HG03460 (cell line): ENCODE results near the gene MSANTD3.
A peak's percentile ranks its signal among the peaks of the same experiment; 100 is the strongest.
"Not testable (repeated sequence)": the region's sequence is repeated elsewhere in the genome, so short reads cannot be mapped to it uniquely, and the experiment has no call there.

Source experiments
- ATAC-seq: cut with Tn5 transposase; IDR thresholded peaks from one replicate; pipeline ENCODE4 v1.9.1; 2021; ENCODE audit not compliant: unreplicated experiment

MSANTD3 gene, protein sequence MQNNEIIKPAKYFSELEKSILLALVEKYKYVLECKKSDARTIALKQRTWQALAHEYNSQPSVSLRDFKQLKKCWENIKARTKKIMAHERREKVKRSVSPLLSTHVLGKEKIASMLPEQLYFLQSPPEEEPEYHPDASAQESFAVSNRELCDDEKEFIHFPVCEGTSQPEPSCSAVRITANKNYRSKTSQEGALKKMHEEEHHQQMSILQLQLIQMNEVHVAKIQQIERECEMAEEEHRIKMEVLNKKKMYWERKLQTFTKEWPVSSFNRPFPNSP

DNA sequence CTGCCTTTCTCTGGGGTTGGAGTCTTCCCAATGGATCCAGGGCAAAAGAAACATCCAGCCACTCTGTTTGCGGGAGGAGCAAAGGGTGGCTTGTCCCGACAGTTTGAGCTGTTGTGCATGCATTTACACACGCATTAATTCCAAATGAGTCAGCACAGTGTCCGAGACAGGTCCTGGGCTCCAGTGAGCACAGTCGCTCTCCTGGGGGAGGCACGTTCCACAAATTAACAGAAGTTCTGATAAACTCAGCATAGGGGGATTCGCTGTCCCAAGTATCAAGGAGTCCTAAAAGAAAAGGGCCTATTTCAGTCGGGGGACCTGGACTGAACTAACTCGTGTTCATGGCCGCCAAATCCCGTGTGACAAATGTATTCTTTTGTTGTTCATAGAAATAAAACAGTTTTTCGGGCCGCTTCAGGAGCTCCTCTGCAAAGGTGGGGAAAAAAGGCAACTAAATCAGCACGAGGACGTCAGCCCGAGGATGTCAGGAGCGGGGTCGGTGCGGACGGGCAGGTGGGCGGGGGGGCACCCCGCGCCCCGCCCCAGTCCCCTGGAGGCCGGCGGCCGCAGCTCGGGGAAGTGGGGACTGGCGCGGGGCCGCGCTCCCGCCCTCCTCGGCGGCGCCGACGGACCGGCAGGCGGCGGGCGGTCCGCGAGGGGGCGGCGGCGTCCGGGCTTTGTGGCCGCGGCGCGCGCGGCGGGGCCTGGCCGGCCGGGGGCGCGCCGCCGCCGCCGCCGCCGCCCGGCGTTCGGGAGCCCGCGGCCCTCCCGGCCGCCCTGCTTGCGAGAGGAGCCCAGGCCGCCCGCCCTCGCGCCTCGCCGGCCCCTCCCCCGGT, at the start of gene MSANTD3:
TSS of gene MSANTD3 (plus strand) at position 614 of the 836 bp plus-strand sequence. CDS start 14,796 bp downstream, outside the sequence.
- peak; percentile 58 for ATAC-seq

DNA sequence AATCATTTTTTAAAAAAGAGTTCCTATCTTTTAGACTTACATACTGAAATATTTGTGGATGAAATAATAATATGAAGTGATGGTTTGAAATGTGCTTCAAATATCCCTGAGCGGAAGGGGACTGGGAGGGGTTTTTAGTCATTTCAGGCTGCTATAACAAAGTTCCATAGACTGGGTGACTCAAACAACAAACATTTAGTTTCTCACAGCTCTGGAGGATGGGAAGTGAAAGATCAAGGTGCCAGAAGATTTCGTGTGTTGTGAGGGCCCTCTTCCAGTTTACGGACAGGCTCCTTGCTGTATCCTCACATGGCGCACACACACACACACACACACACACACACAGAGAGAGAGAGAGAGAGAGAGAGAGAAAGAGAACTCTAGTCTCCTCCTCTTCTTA, 47.1 kb upstream of the MSANTD3 start:
- no peak for ATAC-seq

DNA sequence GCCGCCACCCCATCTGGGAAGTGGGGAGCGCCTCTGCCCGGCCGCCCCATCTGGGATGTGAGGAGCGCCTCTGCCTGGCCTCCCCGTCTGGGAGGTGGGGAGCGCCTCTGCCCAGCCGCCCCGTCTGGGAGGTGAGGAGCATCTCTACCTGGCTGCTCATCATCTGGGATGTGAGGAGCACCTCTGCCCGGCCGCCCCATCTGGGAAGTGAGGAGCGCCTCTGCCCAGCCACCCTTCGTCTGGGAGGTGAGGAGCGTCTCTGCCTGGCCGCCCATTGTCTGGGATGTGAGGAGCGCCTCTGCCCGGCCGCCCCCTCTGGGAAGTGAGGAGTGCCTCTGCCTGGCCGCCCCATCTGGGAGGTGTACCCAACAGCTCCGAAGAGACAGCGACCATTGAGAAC, 34.0 kb upstream of the MSANTD3 start:
- ATAC-seq, result not testable (repeated sequence)

DNA sequence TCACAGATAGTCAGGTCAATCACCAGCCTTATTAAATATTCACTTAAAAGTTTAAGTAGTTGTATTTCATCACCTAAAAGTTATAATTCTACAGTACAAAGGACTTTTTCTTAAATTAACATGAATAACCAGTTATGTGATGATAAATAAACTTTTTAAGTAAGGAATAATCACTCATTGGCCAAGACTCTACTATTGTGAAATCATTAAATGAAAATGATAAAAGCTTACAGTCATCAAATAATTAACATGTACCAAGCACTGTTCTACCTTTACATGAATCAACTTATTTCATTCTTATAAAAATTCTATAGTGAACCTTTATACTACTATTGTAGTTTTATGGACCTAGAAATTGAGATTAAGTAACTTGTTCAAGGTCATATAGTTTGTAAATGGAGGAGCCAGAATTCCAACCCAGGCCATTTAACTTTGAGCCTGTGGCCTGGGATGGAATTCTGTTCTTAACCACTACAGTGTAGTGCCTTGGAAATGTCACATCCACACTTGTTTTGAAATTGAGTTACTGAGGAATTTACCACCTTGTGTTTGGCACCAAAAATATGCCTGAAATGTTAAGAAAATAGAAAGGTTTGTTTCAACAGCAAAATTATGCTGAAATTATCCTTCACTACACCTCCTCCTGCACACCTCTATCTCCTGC, 32.8 kb upstream of the MSANTD3 start:
- ATAC-seq, result no peak

DNA sequence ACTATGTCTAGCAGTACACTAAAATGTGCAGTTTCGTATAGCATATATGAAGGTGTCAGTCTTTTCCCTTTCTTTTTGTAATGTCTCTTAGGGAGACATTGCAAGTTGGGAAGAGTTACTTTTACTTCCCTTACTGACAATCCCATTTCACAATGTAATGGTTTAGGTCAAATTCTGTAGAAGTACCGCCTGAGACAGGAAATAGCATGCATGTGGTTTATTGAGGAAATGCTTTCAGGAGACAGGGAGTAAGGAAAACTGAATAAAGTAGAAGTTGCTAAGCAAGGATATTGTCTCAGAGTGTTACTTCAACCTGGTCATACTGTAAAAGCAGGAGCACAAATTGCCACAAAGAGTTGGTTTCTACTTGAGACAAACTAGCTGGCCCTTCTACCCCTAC, 32.1 kb upstream of the MSANTD3 start:
- ATAC-seq, result no peak

DNA sequence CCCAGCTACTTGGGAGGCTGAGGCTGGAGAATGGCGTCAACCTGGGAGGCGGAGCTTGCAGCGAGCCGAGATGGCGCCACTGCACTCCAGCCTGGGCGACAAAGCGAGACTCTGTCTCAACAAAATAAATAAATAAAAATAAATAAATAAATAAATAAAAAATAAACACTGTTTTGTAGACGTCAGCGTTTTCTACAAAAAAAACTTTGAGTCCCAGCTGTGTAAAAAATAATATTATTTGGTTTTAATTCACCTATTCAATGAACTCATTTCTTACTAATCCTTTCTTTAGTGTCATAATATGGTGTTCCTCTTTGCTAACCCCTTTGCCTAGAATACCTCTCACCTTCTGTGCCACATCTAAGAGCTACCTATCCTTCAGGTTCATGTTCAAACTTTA, 30.2 kb upstream of the MSANTD3 start:
- ATAC-seq, result no peak

DNA sequence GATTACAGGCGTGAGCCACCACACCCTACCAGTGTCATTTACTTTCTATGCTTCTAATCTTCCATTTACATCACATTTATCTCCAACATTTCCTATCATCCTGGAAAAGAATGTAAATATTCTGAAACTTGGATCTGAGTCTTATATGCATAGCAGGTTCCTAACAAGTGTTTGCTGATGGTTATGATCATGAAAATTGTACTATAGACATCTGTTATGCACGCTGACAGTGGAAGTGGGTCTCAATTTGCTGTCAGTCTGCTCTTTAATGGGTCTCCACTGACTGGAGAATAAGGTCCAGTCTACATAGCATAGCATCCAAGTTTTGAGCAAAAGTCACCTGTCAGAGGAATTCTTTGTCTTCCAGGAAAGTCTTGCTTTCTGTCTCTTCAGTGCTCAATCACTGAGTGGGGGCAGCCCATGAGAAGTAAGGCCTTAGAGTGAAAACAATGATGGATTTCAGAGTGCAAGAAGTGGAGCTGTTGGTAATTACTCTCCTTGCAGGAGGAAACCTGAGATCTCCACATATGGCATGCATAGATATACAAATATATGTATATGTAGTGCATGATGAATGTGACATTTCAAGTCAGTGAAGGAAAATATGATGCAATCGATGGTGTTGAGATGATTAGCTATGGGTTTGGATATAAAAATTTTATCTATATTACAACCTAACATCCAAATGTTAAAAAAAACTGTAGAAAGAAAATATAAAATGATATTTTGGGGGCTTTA, 29.2 kb upstream of the MSANTD3 start:
- no peak for ATAC-seq

DNA sequence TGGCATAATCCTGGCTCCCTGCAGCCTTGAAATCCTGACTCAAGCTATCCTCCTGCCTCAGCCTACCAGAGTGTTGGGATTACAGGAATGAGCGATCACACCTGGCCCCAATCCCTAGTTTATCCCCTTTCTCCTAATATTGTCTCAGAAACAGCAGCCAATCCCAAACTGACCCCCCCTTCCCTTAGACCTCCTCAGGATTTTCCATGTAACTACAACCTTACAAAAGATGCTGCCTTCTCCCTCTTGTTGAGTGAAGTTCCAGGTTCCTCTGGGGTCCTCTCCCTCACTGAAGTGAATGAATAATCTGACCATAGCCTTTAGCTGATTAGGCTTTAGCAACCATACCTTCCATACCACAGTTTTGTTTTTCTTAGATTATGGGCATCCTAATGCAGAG, 25.9 kb upstream of the MSANTD3 start:
- ATAC-seq, result no peak

DNA sequence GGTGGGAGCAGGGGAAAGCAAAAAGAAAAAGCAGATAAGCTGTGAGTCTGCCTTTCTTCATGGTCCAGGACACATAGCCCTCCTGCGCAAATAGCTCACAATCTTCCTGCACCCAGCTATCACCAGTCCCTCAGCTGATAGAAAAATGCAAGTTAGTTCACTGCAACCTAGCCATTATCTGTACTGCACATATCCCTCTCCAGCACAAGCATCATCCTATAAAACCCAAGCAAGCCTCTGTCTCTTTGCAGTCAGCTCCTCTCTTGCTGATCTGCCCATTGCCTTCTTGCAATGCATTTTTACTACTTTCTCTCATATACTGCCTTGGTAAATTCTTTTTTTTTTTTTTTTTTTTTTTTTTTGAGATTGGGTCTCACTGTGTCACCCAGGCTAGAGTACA, 20.0 kb upstream of the MSANTD3 start:
- ATAC-seq, result no peak

DNA sequence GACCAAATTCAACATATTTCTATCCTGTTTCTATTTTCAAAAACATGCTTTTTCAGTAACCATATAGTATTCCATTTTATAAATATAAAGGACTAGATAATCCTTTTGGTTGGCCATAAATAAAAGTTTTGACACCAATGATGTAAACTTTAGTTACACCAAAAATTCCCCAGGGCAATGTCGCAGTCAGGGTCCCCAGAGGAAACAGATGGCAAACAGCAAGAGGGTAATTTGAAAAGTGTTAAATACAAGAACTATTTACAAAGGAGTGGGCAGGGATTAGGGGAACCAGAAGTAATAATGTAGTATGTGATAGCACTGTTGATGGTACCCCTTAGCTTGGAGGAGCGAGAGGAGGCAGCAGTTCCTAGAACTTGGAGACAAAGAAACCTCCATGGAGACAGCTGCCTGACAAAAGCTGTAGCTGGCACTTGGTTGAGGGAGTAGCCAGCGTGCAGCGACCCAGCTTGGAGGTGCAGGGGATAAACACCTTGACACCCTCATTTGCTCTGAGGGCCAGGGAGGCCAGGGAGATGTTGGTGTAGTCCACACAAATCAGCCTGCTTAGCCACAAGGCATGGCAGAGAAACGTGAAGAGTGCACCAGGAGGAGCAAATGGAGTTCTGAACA, 18.3 kb upstream of the MSANTD3 start:
- no peak for ATAC-seq

DNA sequence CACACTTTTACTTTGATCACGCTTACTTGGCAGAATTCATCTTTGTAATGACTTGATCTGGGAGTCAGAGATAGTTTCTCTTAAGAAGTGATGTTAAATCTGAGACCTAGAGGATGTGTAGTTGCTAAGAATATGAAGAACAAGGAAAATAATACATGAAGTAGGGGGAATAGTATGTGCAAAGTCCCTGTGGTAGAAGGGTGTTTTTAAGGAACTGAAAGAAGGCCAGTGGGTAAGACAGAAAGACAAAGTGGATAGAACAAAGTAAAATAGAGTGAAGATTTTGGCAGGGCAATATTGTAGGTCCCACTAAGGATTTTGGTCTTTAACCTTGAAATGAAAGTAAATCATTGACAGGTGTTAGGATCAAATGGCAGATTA, 17.8 kb upstream of the MSANTD3 start:
- no peak for ATAC-seq

DNA sequence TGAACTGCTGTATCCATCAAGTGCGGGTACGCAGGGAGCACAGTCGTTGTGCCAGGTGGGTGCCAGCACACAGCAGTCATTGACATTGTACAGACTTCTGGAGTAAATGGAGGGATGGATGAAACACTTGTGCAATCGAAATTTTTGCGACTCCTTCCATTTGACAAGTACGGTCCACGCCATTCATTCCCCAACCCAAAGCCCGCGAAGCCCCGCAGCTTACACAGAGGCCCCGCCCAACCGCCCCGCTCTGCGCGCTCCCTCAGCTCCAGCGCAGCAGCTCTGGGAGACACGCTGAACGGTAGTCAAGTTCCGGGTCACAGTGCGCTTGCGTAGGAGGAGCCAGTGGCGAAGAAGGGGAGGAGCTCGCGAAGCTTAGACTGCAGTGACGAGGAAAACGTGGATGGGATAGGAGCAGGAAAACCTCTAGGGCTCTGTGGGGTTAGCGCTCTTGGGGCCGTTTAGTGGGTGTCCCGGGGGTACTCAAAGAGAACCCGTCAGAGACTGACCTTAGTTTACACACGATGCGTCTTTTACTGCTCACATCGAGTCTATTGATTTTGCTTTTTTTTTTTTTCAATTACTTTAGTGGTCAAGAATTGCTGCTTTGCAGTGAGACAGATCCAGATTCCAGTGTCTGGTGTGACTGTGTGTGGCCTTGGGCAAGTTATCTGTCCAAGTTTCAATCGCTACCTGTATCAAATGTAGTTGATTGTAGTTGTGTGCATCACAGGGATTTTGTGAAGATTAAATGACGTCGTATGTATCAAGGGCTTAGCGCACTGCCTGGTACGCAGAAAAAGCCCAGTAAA, 15.3 kb upstream of the MSANTD3 start:
- ATAC-seq, result peak; percentile 100

DNA sequence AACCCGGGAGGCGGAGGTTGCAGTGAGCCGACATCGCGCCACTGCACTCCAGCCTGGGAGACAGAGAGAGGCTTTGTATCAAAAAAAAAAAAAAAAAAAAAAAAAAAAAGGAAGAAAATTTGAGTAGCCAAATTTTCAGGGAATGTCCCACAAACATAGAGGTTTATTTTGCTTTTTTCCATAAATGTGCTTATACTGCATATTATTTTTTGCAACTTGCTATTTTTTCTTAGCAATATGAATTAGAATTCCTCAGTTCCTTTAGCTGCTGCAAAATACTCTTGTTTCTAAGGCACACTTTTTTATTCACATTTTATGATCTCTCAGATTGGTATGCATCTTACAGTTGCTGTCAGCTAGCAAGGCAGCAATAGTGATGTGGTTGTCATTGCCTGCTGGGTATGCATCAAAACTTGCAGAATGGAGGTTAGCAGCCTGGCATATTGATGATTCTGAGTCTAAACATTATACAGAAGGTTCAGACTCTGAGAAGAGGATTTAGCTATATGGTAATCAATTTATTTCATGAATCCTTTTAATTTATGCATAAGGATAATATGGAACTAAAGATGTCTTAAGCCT, 13.0 kb upstream of the MSANTD3 start:
- ATAC-seq, result no peak

DNA sequence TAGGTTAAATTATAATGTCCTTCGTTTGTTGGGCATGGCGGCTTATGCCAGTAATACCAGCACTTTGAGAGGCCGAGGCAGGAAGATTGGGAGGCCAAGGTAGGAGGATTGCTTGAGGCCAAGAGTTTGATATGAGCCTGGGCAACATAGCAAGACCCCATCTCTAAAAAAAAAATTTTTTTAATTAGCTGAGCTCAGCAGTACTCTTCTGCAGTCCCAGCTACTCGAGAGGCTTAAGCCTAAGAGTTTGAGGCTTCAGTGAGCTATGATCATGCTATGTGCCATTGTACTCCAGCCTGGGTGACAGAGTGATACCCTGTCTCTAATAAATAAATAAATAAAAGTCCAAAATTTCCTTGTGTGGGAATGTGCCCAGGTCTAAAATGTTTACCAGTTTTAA, 9.1 kb upstream of the MSANTD3 start:
- no peak for ATAC-seq

DNA sequence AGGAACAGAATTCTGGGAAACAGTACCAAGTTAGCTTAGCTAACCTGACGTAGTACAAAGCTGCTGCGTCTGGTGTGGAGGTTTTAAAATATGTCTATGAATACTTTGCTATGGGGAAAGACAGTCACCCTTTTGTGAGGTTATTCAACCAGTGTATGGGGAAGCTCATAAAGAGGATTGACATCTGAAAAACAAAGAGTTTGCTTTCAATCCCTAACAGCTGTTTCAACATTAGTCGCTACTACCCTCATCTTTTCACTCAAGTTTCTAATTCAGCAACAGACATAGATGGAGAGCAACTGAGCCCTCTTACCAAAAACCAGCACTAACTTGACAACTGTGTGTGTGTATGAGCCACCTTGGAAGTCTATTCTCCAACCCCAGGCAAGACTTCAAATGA, 7.8 kb upstream of the MSANTD3 start:
- ATAC-seq, result no peak

DNA sequence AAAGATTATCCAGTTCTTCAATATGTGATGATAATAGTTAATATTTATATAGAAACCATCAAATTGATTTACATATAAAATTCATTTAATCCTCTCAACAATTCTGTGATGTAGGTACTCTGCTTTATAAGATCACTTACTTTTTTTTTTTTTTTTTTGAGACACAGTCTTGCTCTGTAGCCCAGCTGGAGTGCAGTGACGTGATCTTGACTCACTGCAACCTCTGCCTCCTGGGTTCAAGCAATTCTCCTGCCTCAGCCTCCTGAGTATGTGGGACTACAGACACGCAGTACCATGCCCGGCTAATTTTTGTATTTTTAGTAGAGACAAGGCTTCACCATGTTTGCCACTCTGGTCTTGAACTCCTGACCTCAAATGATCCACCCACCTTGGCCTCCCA, 5.8 kb upstream of the MSANTD3 start:
- not testable (repeated sequence) for ATAC-seq

DNA sequence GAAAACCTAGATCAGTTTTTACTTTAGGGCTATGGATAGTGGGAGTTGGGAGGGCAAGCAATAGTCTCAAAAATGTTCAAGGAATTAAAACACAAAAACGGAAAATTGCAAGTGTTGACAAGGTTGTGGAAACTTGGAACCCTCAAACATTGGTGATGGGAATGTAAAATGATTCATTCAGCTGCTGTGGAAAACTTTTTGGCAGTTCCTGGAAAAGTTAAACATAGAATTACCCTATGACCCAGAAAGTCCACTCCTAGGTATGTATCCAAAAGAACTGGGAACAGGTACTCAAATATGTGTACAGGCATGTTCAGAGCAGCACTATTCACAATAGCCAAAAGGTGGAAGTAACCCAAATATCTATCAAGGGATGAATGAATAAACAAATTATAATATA, 1.2 kb upstream of the MSANTD3 start:
- no peak for ATAC-seq

DNA sequence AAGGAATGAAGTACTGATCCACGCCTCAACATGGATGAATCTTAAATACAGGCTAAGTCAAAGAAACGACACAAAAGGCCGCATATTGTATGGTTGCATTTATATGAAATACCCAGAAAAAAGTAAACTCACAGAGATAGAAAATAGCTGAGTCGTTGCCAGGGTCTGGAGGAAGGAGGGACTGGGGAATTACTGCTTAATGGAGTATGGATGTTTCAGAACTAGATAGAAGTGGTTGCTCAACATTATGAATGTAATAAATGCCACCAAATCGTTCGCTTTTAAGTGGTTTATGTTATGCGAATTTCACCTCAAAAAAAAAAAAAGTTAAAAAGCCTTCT, 784 bp upstream of the MSANTD3 start:
- ATAC-seq, result no peak

DNA sequence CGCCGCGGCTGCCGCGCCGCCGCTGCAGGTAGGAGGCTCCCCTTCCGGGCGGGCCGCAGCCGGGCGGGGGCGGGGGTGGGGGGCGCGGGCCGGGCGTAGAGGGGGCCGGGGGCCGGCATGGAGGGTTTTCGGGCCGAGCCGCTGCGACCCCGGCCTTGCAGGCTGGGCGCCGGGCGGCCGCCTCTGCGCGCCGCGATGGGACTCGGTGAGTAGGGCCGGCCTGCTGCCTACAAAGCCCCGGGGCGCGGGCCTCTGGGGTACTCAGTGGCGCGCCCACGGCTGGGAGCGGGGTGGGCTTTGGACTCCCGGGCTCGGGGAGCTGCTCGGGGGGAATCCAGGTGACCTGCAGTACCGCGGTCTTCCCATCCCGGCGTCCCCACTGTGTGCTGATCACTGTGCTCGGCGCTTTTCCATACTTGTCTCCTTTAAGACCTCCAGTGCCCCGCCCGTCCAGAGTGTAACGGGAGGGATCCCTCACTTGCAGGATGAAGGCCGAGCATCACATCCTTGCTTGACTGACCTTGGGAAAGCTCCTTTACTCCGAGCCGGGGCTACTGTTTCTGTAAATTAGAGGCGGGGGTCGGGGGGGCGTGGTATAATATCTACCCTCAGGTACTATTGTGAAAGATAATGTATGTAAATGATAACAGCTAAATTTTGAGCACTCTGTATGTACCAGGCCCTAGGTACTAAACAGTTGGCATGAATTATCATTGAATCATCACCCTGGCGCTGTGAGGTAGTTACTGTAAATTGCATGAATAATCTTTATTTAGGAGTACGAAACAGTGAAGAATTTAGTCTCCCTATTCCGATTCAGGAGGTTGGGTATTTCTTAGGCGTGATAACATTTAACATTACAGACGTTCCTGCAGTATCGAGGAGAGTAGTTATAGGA, 672 bp downstream of the MSANTD3 start:
- peak; percentile 54 for ATAC-seq
